ENCODE measurements around the gene PGAM2.

- TF ChIP-seq CTCF (IDR thresholded peaks at IDR 0.05 in 2 of 3, conservative IDR thresholded peaks at IDR 0.05 in 1 of 3; ENCODE audit: borderline replicate concordance in 1 of 3, insufficient read depth in 1 of 3, low read depth in 2 of 3, low read length in 2 of 3) (no peak), POLR2AphosphoS5 (IDR thresholded peaks at IDR 0.05; ENCODE audit: low read depth, low read length) (peak; percentile 60), POLR2A (IDR thresholded peaks at IDR 0.05; ENCODE audit: borderline replicate concordance, extremely low read depth, insufficient read depth, insufficient read length) (no peak), RAD21 (IDR thresholded peaks at IDR 0.05; ENCODE audit: low read depth) (no peak), REST (IDR thresholded peaks at IDR 0.05; ENCODE audit: low read depth) (no peak), CEBPB (IDR thresholded peaks at IDR 0.05; ENCODE audit: low read depth) (no peak), EZH2phosphoT487 (IDR thresholded peaks at IDR 0.05; ENCODE audit: borderline replicate concordance) (no peak), EZH2 (IDR thresholded peaks at IDR 0.05) (no peak), SIN3A (IDR thresholded peaks at IDR 0.05; ENCODE audit: low read depth) (0 out of 2 replicates have a peak, but pooled peaks have one; percentile 22)
Observed at GRCh38 chr7:44082541-44083207, 17.3 kb upstream of the PGAM2 start.

All from HCT116 (cell line).